OCI-LY3 (cell line): Measurements from ENCODE around the gene TSPAN10.

Experiments
- EZH2phosphoT487 ChIP-seq: fragments of 200-600 bp; shearing (Covaris generic); IDR thresholded peaks from 2 replicates; pipeline ENCODE4 v1.6.1; 2018; ENCODE audit warnings: antibody characterized with exemption, mixed run types, low read depth
- TF ChIP-seq, protein P1 (sequence below): fragments of 200-600, 300-600 bp; sonication (generic); IDR thresholded peaks from 2 replicates; pipeline ENCODE4 v1.5.1; 2014; ENCODE audit warnings: antibody characterized with exemption, low read length, low read depth

DNA sequence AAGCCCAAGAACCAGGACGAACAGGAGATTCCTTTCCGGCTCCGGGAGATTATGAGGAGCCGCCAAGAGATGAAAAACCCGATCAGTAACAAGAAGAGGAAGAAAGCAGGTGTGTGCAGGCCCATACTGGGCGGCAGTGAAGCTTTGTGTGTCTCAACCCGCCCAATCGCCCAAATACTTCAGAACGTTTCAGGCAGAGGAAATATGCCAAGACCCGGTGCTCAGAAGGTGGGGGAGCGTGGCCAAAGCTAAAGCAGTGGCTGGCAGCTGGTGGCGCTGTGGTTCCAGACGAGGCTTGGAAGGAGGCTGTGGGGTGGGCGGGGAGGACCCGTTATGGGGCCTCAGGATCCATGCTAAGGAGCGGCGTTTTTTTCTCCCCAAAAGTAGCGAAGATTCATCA, 30.8 kb downstream of the TSPAN10 start:
- TF ChIP-seq, protein P1, sequence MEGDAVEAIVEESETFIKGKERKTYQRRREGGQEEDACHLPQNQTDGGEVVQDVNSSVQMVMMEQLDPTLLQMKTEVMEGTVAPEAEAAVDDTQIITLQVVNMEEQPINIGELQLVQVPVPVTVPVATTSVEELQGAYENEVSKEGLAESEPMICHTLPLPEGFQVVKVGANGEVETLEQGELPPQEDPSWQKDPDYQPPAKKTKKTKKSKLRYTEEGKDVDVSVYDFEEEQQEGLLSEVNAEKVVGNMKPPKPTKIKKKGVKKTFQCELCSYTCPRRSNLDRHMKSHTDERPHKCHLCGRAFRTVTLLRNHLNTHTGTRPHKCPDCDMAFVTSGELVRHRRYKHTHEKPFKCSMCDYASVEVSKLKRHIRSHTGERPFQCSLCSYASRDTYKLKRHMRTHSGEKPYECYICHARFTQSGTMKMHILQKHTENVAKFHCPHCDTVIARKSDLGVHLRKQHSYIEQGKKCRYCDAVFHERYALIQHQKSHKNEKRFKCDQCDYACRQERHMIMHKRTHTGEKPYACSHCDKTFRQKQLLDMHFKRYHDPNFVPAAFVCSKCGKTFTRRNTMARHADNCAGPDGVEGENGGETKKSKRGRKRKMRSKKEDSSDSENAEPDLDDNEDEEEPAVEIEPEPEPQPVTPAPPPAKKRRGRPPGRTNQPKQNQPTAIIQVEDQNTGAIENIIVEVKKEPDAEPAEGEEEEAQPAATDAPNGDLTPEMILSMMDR, result no peak
- no peak for TF ChIP-seq EZH2phosphoT487
